Astrocyte (in vitro differentiated cells and primary cell): ENCODE measurements around the gene ST14. TPM values are rescaled to one million over a fixed set of nuclear protein-coding genes. Genes with fewer than 3 reads are reported as not detected.
"Not testable (repeated sequence)": the region's sequence is repeated elsewhere in the genome, so short reads cannot be mapped to it uniquely, and the experiment has no call there.

Experiments
- DNase-seq: peaks from one replicate; pipeline ENCODE4 v3.0.0-alpha.2; 2010; ENCODE audit warnings: low read depth
- FAIRE-seq: peaks from 2 replicates; lab custom pipeline; 2011; peaks lifted over from hg19 to GRCh38; lab: Jason Lieb, UNC
- H2AFZ ChIP-seq: 2 replicates; pipeline ENCODE4 v1.6.0; 2012; ENCODE audit warnings: low read depth, low read length, inconsistent platforms
- H3K27ac ChIP-seq: 2 replicates; pipeline ENCODE4 v1.5.1; 2011; ENCODE audit warnings: low read depth, low read length, inconsistent platforms
- H3K27me3 ChIP-seq: 2 replicates; pipeline ENCODE4 v1.6.0; 2011; ENCODE audit warnings: low read length, inconsistent platforms; ENCODE audit not compliant: insufficient read depth
- H3K36me3 ChIP-seq: 2 replicates; pipeline ENCODE4 v1.5.1; 2011; ENCODE audit warnings: low read length, inconsistent platforms; ENCODE audit not compliant: insufficient read depth
- H3K4me1 ChIP-seq: 2 replicates; pipeline ENCODE4 v1.5.1; 2011; ENCODE audit warnings: low read length, inconsistent platforms; ENCODE audit not compliant: insufficient read depth
- H3K4me2 ChIP-seq: 2 replicates; pipeline ENCODE4 v1.6.0; 2012; ENCODE audit warnings: low read length, inconsistent platforms
- H3K4me3 ChIP-seq: 2 replicates; pipeline ENCODE4 v1.5.1; 2011; ENCODE audit warnings: low read depth, mild to moderate bottlenecking, low read length, inconsistent platforms; ENCODE audit not compliant: insufficient read depth
- H3K79me2 ChIP-seq: 2 replicates; pipeline ENCODE4 v1.6.0; 2012; ENCODE audit warnings: mild to moderate bottlenecking, low read length, inconsistent platforms; ENCODE audit not compliant: insufficient read depth
- H3K9ac ChIP-seq: 2 replicates; pipeline ENCODE4 v1.6.0; 2012; ENCODE audit warnings: mild to moderate bottlenecking, low read length, inconsistent platforms
- H3K9me3 ChIP-seq: 2 replicates; pipeline ENCODE4 v1.5.1; 2012; ENCODE audit warnings: low read depth, mild to moderate bottlenecking, low read length, inconsistent platforms; ENCODE audit not compliant: insufficient read depth
- H4K20me1 ChIP-seq: 2 replicates; pipeline ENCODE4 v1.6.0; 2012; ENCODE audit warnings: low read length, inconsistent platforms; ENCODE audit not compliant: insufficient read depth
- H3K27ac Mint-ChIP-seq: one replicate; pipeline ENCODE4 v1.8.0; 2021; ENCODE audit warnings: mild to moderate bottlenecking, mixed read lengths; ENCODE audit not compliant: unreplicated experiment
- H3K27me3 Mint-ChIP-seq: one replicate; pipeline ENCODE4 v1.8.0; 2021; ENCODE audit warnings: low read depth, mixed read lengths; ENCODE audit not compliant: unreplicated experiment
- H3K36me3 Mint-ChIP-seq: one replicate; pipeline ENCODE4 v1.8.0; 2021; ENCODE audit warnings: low read depth, mixed read lengths; ENCODE audit not compliant: unreplicated experiment
- H3K4me1 Mint-ChIP-seq: one replicate; pipeline ENCODE4 v1.8.0; 2021; ENCODE audit warnings: low read depth, mixed read lengths; ENCODE audit not compliant: unreplicated experiment
- H3K4me3 Mint-ChIP-seq: one replicate; pipeline ENCODE4 v1.8.0; 2021; ENCODE audit warnings: mild to moderate bottlenecking, moderate library complexity, mixed read lengths; ENCODE audit not compliant: unreplicated experiment
- H3K9me3 Mint-ChIP-seq: one replicate; pipeline ENCODE4 v1.8.0; 2021; ENCODE audit warnings: mild to moderate bottlenecking, mixed read lengths; ENCODE audit not compliant: unreplicated experiment
- EZH2 ChIP-seq: IDR thresholded peaks from 2 replicates; pipeline ENCODE4 v1.6.1; 2012; ENCODE audit warnings: mild to moderate bottlenecking, low read length, inconsistent platforms; ENCODE audit not compliant: insufficient read depth
- total RNA-seq: library from RNA; stranded (reverse); gene quantifications from 2 replicates; pipeline ENCODE4 v1.2.1, GENCODE V29; 2021
- TF ChIP-seq, protein P1 (sequence below): IDR thresholded peaks from 2 replicates; pipeline ENCODE4 v1.5.1; 2011; ENCODE audit warnings: low read depth, mild to moderate bottlenecking, inconsistent platforms, low read length, moderate library complexity; ENCODE audit not compliant: insufficient read depth

ST14 gene
- total RNA-seq, 1 donor from 2014 or later: 4.2 TPM

DNA sequence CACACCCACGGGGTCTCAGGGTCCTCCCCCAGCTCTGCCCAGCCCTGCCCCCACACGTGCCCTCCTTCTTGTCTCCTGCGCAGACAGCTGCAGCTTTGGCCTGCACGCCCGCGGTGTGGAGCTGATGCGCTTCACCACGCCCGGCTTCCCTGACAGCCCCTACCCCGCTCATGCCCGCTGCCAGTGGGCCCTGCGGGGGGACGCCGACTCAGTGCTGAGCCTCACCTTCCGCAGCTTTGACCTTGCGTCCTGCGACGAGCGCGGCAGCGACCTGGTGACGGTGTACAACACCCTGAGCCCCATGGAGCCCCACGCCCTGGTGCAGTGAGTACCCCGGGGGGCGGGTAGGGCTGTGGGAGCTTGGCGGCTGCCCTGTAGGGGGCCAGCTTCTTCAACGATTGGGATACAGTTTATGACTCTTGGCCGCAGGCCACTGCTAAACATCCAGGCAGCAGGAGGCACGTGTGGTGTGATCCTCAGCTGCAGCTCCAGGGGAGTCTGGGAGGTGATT is 30.8 kb downstream of the ST14 start:
- Mint-ChIP-seq H3K4me3 (no peak overlapping the region), H3K4me1 (no peaks in the 10 kb centered on the region), H3K27ac (no peak overlapping the region), H3K27me3 (peaks cover 8% of the 10 kb centered on the region), H3K9me3 (no peaks in the 10 kb centered on the region), H3K36me3 (no peaks in the 10 kb centered on the region)
- TF ChIP-seq EZH2: no peak
- TF ChIP-seq, protein P1, sequence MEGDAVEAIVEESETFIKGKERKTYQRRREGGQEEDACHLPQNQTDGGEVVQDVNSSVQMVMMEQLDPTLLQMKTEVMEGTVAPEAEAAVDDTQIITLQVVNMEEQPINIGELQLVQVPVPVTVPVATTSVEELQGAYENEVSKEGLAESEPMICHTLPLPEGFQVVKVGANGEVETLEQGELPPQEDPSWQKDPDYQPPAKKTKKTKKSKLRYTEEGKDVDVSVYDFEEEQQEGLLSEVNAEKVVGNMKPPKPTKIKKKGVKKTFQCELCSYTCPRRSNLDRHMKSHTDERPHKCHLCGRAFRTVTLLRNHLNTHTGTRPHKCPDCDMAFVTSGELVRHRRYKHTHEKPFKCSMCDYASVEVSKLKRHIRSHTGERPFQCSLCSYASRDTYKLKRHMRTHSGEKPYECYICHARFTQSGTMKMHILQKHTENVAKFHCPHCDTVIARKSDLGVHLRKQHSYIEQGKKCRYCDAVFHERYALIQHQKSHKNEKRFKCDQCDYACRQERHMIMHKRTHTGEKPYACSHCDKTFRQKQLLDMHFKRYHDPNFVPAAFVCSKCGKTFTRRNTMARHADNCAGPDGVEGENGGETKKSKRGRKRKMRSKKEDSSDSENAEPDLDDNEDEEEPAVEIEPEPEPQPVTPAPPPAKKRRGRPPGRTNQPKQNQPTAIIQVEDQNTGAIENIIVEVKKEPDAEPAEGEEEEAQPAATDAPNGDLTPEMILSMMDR: no peak
- H2AFZ ChIP-seq: no peak overlapping the region
- H3K36me3 ChIP-seq: no peaks in the 10 kb centered on the region
- DNase-seq: no peak
- no peak overlapping the region for H3K4me2 ChIP-seq
- H3K27me3 ChIP-seq: no peaks in the 10 kb centered on the region
- H3K9me3 ChIP-seq: no peaks in the 10 kb centered on the region
- H3K27ac ChIP-seq: no peak overlapping the region
- FAIRE-seq: no peak
- H3K79me2 ChIP-seq: no peaks in the 10 kb centered on the region
- no peak overlapping the region for H3K4me3 ChIP-seq
- no peak overlapping the region for H3K9ac ChIP-seq
- H4K20me1 ChIP-seq: no peaks in the 10 kb centered on the region
- no peaks in the 10 kb centered on the region for H3K4me1 ChIP-seq

DNA sequence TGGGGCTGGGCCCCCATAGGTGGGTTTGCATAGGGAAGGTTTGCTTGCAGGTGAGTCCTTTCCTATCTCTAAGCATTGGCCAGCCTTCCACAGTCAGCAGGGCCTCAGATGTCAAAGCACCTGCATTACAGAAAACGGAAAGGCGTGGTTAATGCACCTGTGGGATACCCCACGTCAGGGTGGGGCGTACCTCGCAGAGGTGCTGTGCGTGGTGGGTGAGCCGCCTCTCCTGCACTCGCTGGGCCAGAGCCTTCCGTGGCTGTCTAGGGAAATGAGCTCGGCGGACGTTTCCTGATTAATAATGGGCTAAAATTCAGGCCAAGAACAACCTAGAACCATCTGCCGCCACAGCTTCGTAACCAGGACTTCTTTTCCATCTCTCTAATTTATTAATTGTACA is 32.3 kb downstream of the ST14 start:
- Histone ChIP-seq H3K27ac (no peak overlapping the region), H3K79me2 (no peaks in the 10 kb centered on the region), H3K4me3 (no peak overlapping the region), H4K20me1 (no peaks in the 10 kb centered on the region), H3K36me3 (no peaks in the 10 kb centered on the region), H3K4me2 (no peak overlapping the region), H2AFZ (no peak overlapping the region), H3K9me3 (no peaks in the 10 kb centered on the region), H3K27me3 (no peaks in the 10 kb centered on the region), H3K9ac (no peak overlapping the region), H3K4me1 (no peaks in the 10 kb centered on the region)
- DNase-seq (no peak), FAIRE-seq (no peak)
- H3K27me3 Mint-ChIP-seq: peaks cover 11% of the 10 kb centered on the region
- TF ChIP-seq EZH2: no peak
- TF ChIP-seq, protein P1: no peak
- H3K4me1 Mint-ChIP-seq: no peaks in the 10 kb centered on the region
- H3K4me3 Mint-ChIP-seq: no peak overlapping the region
- no peak overlapping the region for H3K27ac Mint-ChIP-seq
- no peaks in the 10 kb centered on the region for H3K36me3 Mint-ChIP-seq
- H3K9me3 Mint-ChIP-seq: no peaks in the 10 kb centered on the region

DNA sequence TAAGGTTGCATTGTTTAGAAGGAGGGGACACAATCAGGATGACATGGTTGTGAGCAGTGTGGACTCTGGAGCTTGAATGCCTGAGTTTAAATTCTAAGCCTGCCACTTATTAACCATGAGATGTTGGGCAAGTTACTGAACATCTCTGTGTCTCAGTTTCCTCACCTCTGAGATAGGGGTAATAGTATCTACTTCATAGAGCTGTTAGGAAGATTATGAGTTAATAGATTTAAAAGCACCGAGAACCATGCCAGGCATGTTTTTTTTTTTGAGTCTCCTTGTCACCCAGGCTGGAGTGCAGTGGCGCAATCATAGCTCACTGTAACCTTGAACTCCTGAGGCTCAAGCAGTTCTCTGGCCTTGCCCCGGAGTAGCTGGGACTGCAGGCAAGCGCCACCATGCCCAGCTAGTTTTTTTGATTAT is 33.3 kb downstream of the ST14 start:
- no peak overlapping the region for H3K4me3 Mint-ChIP-seq
- Histone ChIP-seq H3K4me2 (no peak overlapping the region), H3K27me3 (no peaks in the 10 kb centered on the region), H3K27ac (no peak overlapping the region), H2AFZ (no peak overlapping the region), H3K9me3 (no peaks in the 10 kb centered on the region), H3K4me3 (no peak overlapping the region), H3K4me1 (no peaks in the 10 kb centered on the region), H3K9ac (no peak overlapping the region), H4K20me1 (no peaks in the 10 kb centered on the region), H3K36me3 (no peaks in the 10 kb centered on the region), H3K79me2 (no peaks in the 10 kb centered on the region)
- H3K27ac Mint-ChIP-seq: no peak overlapping the region
- DNase-seq (no peak), FAIRE-seq (no peak)
- no peaks in the 10 kb centered on the region for H3K36me3 Mint-ChIP-seq
- no peaks in the 10 kb centered on the region for H3K4me1 Mint-ChIP-seq
- H3K27me3 Mint-ChIP-seq: peaks cover 11% of the 10 kb centered on the region
- no peaks in the 10 kb centered on the region for H3K9me3 Mint-ChIP-seq
- TF ChIP-seq, protein P1: no peak
- TF ChIP-seq EZH2: no peak

DNA sequence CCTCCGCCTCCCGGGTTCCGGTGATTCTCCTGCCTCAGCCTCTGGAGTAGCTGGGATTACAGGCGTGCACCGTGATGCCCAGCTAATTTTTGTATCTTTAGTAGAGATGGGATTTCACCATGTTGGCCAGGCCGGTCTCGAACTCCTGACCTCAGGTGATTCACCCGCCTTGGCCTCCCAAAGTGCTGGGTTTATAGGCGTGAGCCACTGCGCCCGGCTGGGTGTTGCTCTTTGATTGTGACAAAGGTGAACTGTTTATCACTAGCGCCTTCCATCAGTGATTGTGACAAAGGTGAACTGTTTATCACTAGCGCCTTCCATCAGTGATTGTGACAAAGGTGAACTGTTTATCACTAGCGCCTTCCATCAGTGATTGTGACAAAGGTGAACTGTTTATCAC is 34.0 kb downstream of the ST14 start:
- not testable (repeated sequence) for H3K9me3 ChIP-seq, H3K4me3 Mint-ChIP-seq, H2AFZ ChIP-seq, FAIRE-seq, H3K4me1 Mint-ChIP-seq, H3K4me1 ChIP-seq, H3K9ac ChIP-seq, H3K36me3 ChIP-seq, H3K9me3 Mint-ChIP-seq, H3K4me2 ChIP-seq, H3K27me3 ChIP-seq, H4K20me1 ChIP-seq, H3K79me2 ChIP-seq, H3K27ac ChIP-seq, DNase-seq, H3K27ac Mint-ChIP-seq, H3K36me3 Mint-ChIP-seq, H3K4me3 ChIP-seq
- peaks cover 13% of the 10 kb centered on the region for H3K27me3 Mint-ChIP-seq
